ENCODE measurements around the gene COL18A1.

DNA sequence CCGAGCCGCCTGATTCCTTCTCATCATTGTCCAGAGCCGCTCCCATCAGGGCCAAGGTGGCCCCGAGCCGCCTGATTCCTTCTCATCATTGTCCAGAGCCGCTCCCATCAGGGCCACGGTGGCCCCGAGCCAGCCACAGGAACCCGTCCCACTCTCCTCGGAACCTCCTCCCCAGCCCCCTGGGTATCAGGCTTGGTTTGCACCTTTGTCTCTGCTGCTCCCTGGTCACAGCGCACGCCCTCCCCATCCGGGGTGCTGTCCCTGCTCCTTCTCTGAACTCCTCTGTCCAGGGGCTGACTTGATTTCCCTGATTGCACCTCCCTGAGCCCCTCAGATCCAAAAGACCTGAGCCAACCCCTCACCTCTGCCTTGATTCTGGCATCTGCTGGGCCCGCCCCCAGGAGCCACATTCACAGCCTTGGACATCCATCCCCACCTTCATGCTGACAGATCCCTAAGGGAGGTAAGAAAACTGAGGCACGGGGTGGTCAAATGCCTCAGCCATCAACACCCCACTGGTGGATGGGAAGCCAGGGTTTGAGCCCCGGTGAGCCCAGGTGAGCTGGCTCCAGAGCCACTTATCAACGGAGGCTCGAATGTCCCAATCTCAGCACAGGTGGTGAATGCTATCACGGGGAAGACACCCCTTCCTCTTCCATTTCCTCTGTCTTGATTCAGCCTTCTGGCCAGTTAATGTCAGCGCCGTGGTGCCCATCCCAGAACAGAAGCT lies 25.6 kb upstream of the COL18A1 start:
- TF ChIP-seq CTCF (IDR thresholded peaks at IDR 0.05; ENCODE audit: low read depth, low read length, missing input control) (no peak), REST (IDR thresholded peaks at IDR 0.05) (no peak), JUND (IDR thresholded peaks at IDR 0.05) (no peak), RXRA (IDR thresholded peaks at IDR 0.05) (no peak), RAD21 (IDR thresholded peaks at IDR 0.05) (no peak)
- TF ChIP-seq, protein P1, sequence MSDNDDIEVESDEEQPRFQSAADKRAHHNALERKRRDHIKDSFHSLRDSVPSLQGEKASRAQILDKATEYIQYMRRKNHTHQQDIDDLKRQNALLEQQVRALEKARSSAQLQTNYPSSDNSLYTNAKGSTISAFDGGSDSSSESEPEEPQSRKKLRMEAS (IDR thresholded peaks at IDR 0.05), result no peak
- TF ChIP-seq, protein P2, sequence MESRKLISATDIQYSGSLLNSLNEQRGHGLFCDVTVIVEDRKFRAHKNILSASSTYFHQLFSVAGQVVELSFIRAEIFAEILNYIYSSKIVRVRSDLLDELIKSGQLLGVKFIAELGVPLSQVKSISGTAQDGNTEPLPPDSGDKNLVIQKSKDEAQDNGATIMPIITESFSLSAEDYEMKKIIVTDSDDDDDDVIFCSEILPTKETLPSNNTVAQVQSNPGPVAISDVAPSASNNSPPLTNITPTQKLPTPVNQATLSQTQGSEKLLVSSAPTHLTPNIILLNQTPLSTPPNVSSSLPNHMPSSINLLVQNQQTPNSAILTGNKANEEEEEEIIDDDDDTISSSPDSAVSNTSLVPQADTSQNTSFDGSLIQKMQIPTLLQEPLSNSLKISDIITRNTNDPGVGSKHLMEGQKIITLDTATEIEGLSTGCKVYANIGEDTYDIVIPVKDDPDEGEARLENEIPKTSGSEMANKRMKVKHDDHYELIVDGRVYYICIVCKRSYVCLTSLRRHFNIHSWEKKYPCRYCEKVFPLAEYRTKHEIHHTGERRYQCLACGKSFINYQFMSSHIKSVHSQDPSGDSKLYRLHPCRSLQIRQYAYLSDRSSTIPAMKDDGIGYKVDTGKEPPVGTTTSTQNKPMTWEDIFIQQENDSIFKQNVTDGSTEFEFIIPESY (IDR thresholded peaks at IDR 0.05), result no peak

Measured in liver (tissue), 3 donors.